CD14-positive monocyte (primary cell): ENCODE measurements around the gene TEC. TPM values are rescaled to one million over a fixed set of nuclear protein-coding genes. Genes with fewer than 3 reads are reported as not detected.
A peak's percentile ranks its signal among the peaks of the same experiment; 100 is the strongest.

Experiments
- DNase-seq, 3 donors: peaks; one replicate each; pipeline ENCODE4 v3.0.0-alpha.2; 2011 to 2022
- H2AFZ ChIP-seq: 2 replicates; pipeline ENCODE4 v1.6.0; 2012; ENCODE audit warnings: mild to moderate bottlenecking, low read depth, low read length, inconsistent platforms; ENCODE audit not compliant: insufficient read depth, poor library complexity, severe bottlenecking
- H3K27ac ChIP-seq, 2 donors: 1 replicate in 1 of 2; 2 replicates in 1 of 2; pipeline ENCODE4 v1.5.1; 2012 to 2013; ENCODE audit warnings: low read length in 2 of 2, control low read depth in 1 of 2, inconsistent platforms in 1 of 2, low read depth in 1 of 2, mild to moderate bottlenecking in 1 of 2
- H3K27me3 ChIP-seq, 2 donors: one replicate each; pipeline versions ENCODE4 v1.6.0 to v1.6.1; 2011 to 2013; ENCODE audit warnings: low read length in 2 of 2; ENCODE audit not compliant: control insufficient read depth in 2 of 2, insufficient read depth in 2 of 2
- H3K36me3 ChIP-seq, 2 donors: replicated peaks in 1 of 2; 1 replicate in 1 of 2; 2 replicates in 1 of 2; pipeline versions ENCODE4 v1.5.1 to v1.6.1; 2012 to 2013; ENCODE audit warnings: low read length in 2 of 2, control low read depth in 1 of 2, inconsistent platforms in 1 of 2, mild to moderate bottlenecking in 1 of 2; ENCODE audit not compliant: insufficient read depth in 2 of 2, control insufficient read depth in 1 of 2
- H3K4me1 ChIP-seq, 2 donors: 1 replicate in 1 of 2; 2 replicates in 1 of 2; pipeline versions ENCODE4 v1.5.1 to v1.6.1; 2012 to 2013; ENCODE audit warnings: low read length in 2 of 2, control low read depth in 1 of 2, inconsistent platforms in 1 of 2, mild to moderate bottlenecking in 1 of 2, moderate library complexity in 1 of 2; ENCODE audit not compliant: insufficient read depth in 2 of 2, control insufficient read depth in 1 of 2
- H3K4me2 ChIP-seq: replicated peaks from 2 replicates; pipeline ENCODE3; 2012; ENCODE audit warnings: low read length, moderate library complexity, mild to moderate bottlenecking; ENCODE audit not compliant: poor library complexity, severe bottlenecking; ENCODE audit errors: extremely low read depth
- H3K4me3 ChIP-seq, 3 experiments: fragments of 200-600 bp in 1 of 3; sonication (generic) in 1 of 3; replicated peaks in 1 of 3; 1 replicate in 2 of 3; 2 replicates in 1 of 3; pipeline ENCODE4 v1.5.1; 2011 to 2013; ENCODE audit warnings: low read length in 3 of 3, mild to moderate bottlenecking in 3 of 3, control low read depth in 2 of 3, low read depth in 2 of 3, inconsistent platforms in 1 of 3, moderate library complexity in 1 of 3
- H3K79me2 ChIP-seq: 2 replicates; pipeline ENCODE4 v1.6.0; 2012; ENCODE audit warnings: mild to moderate bottlenecking, control low read depth, inconsistent platforms, low read length, moderate library complexity; ENCODE audit not compliant: insufficient read depth
- H3K9ac ChIP-seq: 2 replicates; pipeline ENCODE4 v1.6.0; 2017; ENCODE audit warnings: low read length, mild to moderate bottlenecking; ENCODE audit not compliant: insufficient read depth, poor library complexity, severe bottlenecking
- H3K9me3 ChIP-seq, 2 donors: replicated peaks in 1 of 2; 1 replicate in 1 of 2; 2 replicates in 1 of 2; pipeline versions ENCODE4 v1.5.1 to v1.6.1; 2012 to 2013; ENCODE audit warnings: low read length in 2 of 2, control low read depth in 1 of 2; ENCODE audit not compliant: control insufficient read depth in 1 of 2, insufficient read depth in 1 of 2
- H4K20me1 ChIP-seq: 2 replicates; pipeline ENCODE4 v1.6.0; 2012; ENCODE audit warnings: mild to moderate bottlenecking, low read length, control low read depth, moderate library complexity; ENCODE audit not compliant: insufficient read depth
- H3K27ac Mint-ChIP-seq, 7 donors: one replicate each; pipeline ENCODE4 v1.8.0; 2020; ENCODE audit warnings: mild to moderate bottlenecking in 7 of 7, mixed read lengths in 7 of 7, moderate library complexity in 6 of 7, inconsistent platforms in 2 of 7
- H3K27me3 Mint-ChIP-seq, 3 donors: one replicate each; pipeline ENCODE4 v1.8.0; 2021 to 2022; ENCODE audit warnings: low read depth in 3 of 3, mild to moderate bottlenecking in 3 of 3, mixed read lengths in 3 of 3, moderate library complexity in 3 of 3, inconsistent platforms in 1 of 3
- H3K36me3 Mint-ChIP-seq, 2 donors: one replicate each; pipeline ENCODE4 v1.8.0; 2020; ENCODE audit warnings: mixed read lengths in 2 of 2, inconsistent platforms in 1 of 2, mild to moderate bottlenecking in 1 of 2
- H3K4me1 Mint-ChIP-seq: one replicate; pipeline ENCODE4 v1.8.0; 2020; ENCODE audit warnings: mild to moderate bottlenecking, mixed read lengths
- H3K4me3 Mint-ChIP-seq, 2 donors: one replicate each; pipeline ENCODE4 v1.8.0; 2020; ENCODE audit warnings: mild to moderate bottlenecking in 2 of 2, mixed read lengths in 2 of 2, moderate library complexity in 1 of 2
- H3K9me3 Mint-ChIP-seq, 7 donors: one replicate each; pipeline ENCODE4 v1.8.0; 2020 to 2022; ENCODE audit warnings: mixed read lengths in 7 of 7, mild to moderate bottlenecking in 6 of 7, moderate library complexity in 6 of 7, inconsistent platforms in 2 of 7
- WGBS: methylation state at CpG from one replicate; pipeline ENCODE4 v1.1.5; 2013; ENCODE audit warnings: missing lambda C conversion rate; ENCODE audit not compliant: insufficient coverage; 5-methylcytosine and 5-hydroxymethylcytosine counted together
- intact Hi-C, 2 donors: fragments of 100-400 bp; cut with micrococcal nuclease; formaldehyde crosslinking; loops; one replicate each; pipeline versions ENCODE4 v1.15.0 to v1.15.1; 2023
- polyA plus RNA-seq, 3 donors: library from polyadenylated mRNA; depleted of rRNA in 1 of 3; unstranded in 2 of 3; stranded (reverse) in 1 of 3; fragments of 300-500 nt in 2 of 3; fragments of >200 nt in 1 of 3; fragmentation: Illumina TruSeq in 2 of 3; gene quantifications; 1 replicate in 2 of 3; 2 replicates in 1 of 3; pipeline ENCODE4 v1.2.3, GENCODE V29; 2012 to 2021
- TF ChIP-seq, protein P1 (sequence below): fragments of 200-600 bp; IDR thresholded peaks from one replicate; pipeline ENCODE4 v1.8.0; 2022; ENCODE audit warnings: antibody characterized with exemption, mild to moderate bottlenecking

TEC gene
- polyA plus RNA-seq, 3 donors = 0.30 to 2.5 (median 0.73) TPM

DNA sequence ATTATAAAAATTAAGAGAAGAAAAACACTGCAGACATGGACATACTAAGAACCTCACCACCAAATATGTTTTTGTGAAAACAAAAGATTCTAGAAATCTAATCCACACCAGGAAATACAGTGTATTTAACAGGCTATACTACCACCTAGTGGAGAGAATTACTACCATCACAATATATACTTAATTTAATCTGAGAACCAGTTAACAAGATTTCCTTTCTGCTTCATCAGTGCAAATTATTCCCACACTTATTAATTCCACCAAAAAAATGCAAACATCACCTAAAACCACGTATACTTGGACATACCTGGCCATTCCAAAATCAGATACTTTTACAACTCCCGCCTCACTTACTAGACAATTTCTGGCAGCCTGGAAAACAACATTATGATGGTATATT lies 128.6 kb downstream of the TEC start:
- intact Hi-C loops = no loop called here
- no peaks in the 10 kb centered on the region for H3K79me2 ChIP-seq
- TF ChIP-seq, protein P1, sequence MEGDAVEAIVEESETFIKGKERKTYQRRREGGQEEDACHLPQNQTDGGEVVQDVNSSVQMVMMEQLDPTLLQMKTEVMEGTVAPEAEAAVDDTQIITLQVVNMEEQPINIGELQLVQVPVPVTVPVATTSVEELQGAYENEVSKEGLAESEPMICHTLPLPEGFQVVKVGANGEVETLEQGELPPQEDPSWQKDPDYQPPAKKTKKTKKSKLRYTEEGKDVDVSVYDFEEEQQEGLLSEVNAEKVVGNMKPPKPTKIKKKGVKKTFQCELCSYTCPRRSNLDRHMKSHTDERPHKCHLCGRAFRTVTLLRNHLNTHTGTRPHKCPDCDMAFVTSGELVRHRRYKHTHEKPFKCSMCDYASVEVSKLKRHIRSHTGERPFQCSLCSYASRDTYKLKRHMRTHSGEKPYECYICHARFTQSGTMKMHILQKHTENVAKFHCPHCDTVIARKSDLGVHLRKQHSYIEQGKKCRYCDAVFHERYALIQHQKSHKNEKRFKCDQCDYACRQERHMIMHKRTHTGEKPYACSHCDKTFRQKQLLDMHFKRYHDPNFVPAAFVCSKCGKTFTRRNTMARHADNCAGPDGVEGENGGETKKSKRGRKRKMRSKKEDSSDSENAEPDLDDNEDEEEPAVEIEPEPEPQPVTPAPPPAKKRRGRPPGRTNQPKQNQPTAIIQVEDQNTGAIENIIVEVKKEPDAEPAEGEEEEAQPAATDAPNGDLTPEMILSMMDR = peak; percentile 79
- no peaks in the 10 kb centered on the region for H3K27me3 ChIP-seq
- H4K20me1 ChIP-seq = no peaks in the 10 kb centered on the region
- no peak overlapping the region for H3K4me2 ChIP-seq
- no peak overlapping the region for H3K9ac ChIP-seq
- no peak overlapping the region for H3K4me3 ChIP-seq
- Mint-ChIP-seq H3K36me3 (peaks cover 59 to 72% of the 10 kb centered on the region in 2 donors), H3K27me3 (no peaks in the 10 kb centered on the region), H3K9me3 (peaks cover 0 to 2% (median 0%) of the 10 kb centered on the region in 7 donors), H3K27ac (peak overlapping the region in 1 of 7 donors; percentile 68), H3K4me3 (no peak overlapping the region), H3K4me1 (peaks cover 2% of the 10 kb centered on the region)
- H3K4me1 ChIP-seq = no peaks in the 10 kb centered on the region
- no peaks in the 10 kb centered on the region for H3K9me3 ChIP-seq
- no peak overlapping the region for H3K27ac ChIP-seq
- WGBS = no CpG with 5 or more reads among the region's 2 CpGs
- no peak overlapping the region for H2AFZ ChIP-seq
- peak in 1 of 3 donors; percentile 30 for DNase-seq
- peaks cover 45 to 79% of the 10 kb centered on the region in 2 donors for H3K36me3 ChIP-seq

DNA sequence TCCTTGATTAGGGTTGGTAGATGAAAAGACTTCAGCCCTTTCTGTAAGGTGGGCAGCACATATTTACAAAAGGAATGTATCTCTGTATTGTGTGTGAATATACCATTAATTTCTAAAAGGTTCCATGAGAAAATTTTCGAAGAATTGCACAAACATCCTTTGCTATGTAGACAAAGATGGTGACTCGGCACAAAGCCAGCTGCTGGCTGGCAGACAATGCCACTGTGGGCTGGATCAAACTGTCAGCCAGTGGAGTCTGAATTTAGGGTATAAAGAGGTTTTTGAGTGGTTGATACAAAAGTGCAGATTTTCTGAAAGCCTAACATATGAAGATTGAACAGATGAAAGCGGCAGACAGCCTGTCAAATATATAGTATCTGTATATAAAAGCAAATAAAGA lies 129.9 kb downstream of the TEC start:
- TF ChIP-seq, protein P1 = no peak
- Mint-ChIP-seq H3K4me3 (no peak overlapping the region), H3K27ac (peak overlapping the region in 1 of 7 donors; percentile 6), H3K9me3 (no peaks in the 10 kb centered on the region), H3K4me1 (peaks cover 2% of the 10 kb centered on the region), H3K36me3 (peaks cover 61 to 74% of the 10 kb centered on the region in 2 donors), H3K27me3 (no peaks in the 10 kb centered on the region)
- no peaks in the 10 kb centered on the region for H3K27me3 ChIP-seq
- no peak overlapping the region for H3K4me3 ChIP-seq
- no peaks in the 10 kb centered on the region for H3K9me3 ChIP-seq
- no peak for DNase-seq
- 0% methylated on average over 1 of the region's 3 CpGs for WGBS
- no peak overlapping the region for H3K9ac ChIP-seq
- H3K36me3 ChIP-seq = peaks cover 44 to 79% of the 10 kb centered on the region in 2 donors
- no peaks in the 10 kb centered on the region for H4K20me1 ChIP-seq
- no peak overlapping the region for H3K4me2 ChIP-seq
- intact Hi-C loops = no loop called here
- no peak overlapping the region for H3K27ac ChIP-seq
- no peak overlapping the region for H2AFZ ChIP-seq
- H3K4me1 ChIP-seq = no peaks in the 10 kb centered on the region
- H3K79me2 ChIP-seq = no peaks in the 10 kb centered on the region
